Stimulated activated naive CD8-positive, alpha-beta T cell treated with anti-CD3 and anti-CD28 coated beads, Interleukin-15, Interleukin-2, amounts not matched to agents 100 ng/mL and 50 ng/mL, for 24 hours (primary cell): ENCODE results near the gene BAK1.
"Not testable (repeated sequence)": the region's sequence is repeated elsewhere in the genome, so short reads cannot be mapped to it uniquely, and the experiment has no call there.

Experiments
- H3K27ac Mint-ChIP-seq: one replicate; pipeline ENCODE4 v1.8.0; 2021; ENCODE audit warnings: mild to moderate bottlenecking, mixed read lengths
- H3K27me3 Mint-ChIP-seq: one replicate; pipeline ENCODE4 v1.8.0; 2021; ENCODE audit warnings: mixed read lengths
- H3K36me3 Mint-ChIP-seq: one replicate; pipeline ENCODE4 v1.8.0; 2021; ENCODE audit warnings: low read depth, mixed read lengths
- H3K4me1 Mint-ChIP-seq: one replicate; pipeline ENCODE4 v1.8.0; 2021; ENCODE audit warnings: low read depth, mixed read lengths
- H3K4me3 Mint-ChIP-seq: one replicate; pipeline ENCODE4 v1.8.0; 2021; ENCODE audit warnings: mild to moderate bottlenecking, mixed read lengths
- H3K9me3 Mint-ChIP-seq: one replicate; pipeline ENCODE4 v1.8.0; 2021; ENCODE audit warnings: mixed read lengths

Gene BAK1

GRCh38 chr6:33532431-33532830 lies 47.6 kb downstream of the BAK1 start:
- not testable (repeated sequence) for H3K4me3 Mint-ChIP-seq

GRCh38 chr6:33530617-33531016 lies 49.5 kb downstream of the BAK1 start:
- H3K27ac Mint-ChIP-seq, H3K27me3 Mint-ChIP-seq, H3K36me3 Mint-ChIP-seq, H3K4me3 Mint-ChIP-seq, H3K9me3 Mint-ChIP-seq: not testable (repeated sequence)
- H3K4me1 Mint-ChIP-seq, result peaks cover 23% of the 10 kb centered on the region

More at GRCh38 chr6:33532431-33532830, 47.6 kb downstream of the BAK1 start:
- not testable (repeated sequence) for H3K27me3 Mint-ChIP-seq, H3K9me3 Mint-ChIP-seq, H3K27ac Mint-ChIP-seq, H3K36me3 Mint-ChIP-seq
- peaks cover 23% of the 10 kb centered on the region for H3K4me1 Mint-ChIP-seq
